ENCODE measurements around the gene NME7.

DNA sequence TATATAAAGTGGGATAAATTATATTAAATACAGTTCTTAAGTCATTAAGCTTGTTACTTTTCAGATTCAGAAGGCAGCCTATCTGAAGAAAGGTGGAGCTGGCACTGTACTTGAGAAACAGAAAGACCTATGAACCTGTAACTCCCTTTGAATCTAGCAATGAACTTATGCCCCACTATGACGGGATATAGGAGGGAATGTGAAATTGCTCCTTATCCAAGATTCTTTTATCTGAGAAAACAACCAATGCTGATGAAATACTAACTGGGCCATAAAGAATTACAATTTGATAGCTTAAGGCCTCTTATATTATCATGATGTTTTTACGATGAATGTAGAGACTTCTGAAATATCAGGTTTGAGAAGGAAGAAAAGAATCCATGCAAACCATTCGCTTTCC is 211.0 kb downstream of the NME7 start:
- TF ChIP-seq, protein P1, sequence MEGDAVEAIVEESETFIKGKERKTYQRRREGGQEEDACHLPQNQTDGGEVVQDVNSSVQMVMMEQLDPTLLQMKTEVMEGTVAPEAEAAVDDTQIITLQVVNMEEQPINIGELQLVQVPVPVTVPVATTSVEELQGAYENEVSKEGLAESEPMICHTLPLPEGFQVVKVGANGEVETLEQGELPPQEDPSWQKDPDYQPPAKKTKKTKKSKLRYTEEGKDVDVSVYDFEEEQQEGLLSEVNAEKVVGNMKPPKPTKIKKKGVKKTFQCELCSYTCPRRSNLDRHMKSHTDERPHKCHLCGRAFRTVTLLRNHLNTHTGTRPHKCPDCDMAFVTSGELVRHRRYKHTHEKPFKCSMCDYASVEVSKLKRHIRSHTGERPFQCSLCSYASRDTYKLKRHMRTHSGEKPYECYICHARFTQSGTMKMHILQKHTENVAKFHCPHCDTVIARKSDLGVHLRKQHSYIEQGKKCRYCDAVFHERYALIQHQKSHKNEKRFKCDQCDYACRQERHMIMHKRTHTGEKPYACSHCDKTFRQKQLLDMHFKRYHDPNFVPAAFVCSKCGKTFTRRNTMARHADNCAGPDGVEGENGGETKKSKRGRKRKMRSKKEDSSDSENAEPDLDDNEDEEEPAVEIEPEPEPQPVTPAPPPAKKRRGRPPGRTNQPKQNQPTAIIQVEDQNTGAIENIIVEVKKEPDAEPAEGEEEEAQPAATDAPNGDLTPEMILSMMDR (IDR thresholded peaks at IDR 0.05), result no peak
- TF ChIP-seq YY1 (IDR thresholded peaks at IDR 0.05; ENCODE audit: low read depth), result no peak
- no peak for TF ChIP-seq RCOR1 (IDR thresholded peaks at IDR 0.05; ENCODE audit: low read length)
- no peak for TF ChIP-seq GABPA (IDR thresholded peaks at IDR 0.05; ENCODE audit: low read depth)
- TF ChIP-seq IRF3 (IDR thresholded peaks at IDR 0.05; ENCODE audit: low read depth, low read length), result no peak
- no peak for TF ChIP-seq POLR2AphosphoS5 (IDR thresholded peaks at IDR 0.05; ENCODE audit: low read depth, low read length)
- no peak for TF ChIP-seq PBX3 (IDR thresholded peaks at IDR 0.05)
- TF ChIP-seq FOXM1 (IDR thresholded peaks at IDR 0.05; ENCODE audit: low read depth), result no peak
- TF ChIP-seq USF2 (IDR thresholded peaks at IDR 0.05; ENCODE audit: borderline replicate concordance, low read depth, low read length), result no peak
- TF ChIP-seq, protein P2, sequence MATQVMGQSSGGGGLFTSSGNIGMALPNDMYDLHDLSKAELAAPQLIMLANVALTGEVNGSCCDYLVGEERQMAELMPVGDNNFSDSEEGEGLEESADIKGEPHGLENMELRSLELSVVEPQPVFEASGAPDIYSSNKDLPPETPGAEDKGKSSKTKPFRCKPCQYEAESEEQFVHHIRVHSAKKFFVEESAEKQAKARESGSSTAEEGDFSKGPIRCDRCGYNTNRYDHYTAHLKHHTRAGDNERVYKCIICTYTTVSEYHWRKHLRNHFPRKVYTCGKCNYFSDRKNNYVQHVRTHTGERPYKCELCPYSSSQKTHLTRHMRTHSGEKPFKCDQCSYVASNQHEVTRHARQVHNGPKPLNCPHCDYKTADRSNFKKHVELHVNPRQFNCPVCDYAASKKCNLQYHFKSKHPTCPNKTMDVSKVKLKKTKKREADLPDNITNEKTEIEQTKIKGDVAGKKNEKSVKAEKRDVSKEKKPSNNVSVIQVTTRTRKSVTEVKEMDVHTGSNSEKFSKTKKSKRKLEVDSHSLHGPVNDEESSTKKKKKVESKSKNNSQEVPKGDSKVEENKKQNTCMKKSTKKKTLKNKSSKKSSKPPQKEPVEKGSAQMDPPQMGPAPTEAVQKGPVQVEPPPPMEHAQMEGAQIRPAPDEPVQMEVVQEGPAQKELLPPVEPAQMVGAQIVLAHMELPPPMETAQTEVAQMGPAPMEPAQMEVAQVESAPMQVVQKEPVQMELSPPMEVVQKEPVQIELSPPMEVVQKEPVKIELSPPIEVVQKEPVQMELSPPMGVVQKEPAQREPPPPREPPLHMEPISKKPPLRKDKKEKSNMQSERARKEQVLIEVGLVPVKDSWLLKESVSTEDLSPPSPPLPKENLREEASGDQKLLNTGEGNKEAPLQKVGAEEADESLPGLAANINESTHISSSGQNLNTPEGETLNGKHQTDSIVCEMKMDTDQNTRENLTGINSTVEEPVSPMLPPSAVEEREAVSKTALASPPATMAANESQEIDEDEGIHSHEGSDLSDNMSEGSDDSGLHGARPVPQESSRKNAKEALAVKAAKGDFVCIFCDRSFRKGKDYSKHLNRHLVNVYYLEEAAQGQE (IDR thresholded peaks at IDR 0.05; ENCODE audit: low read depth, low read length), result no peak

All from SK-N-SH (cell line).